NCI-H748 treated with DMSO at 0.1 percent for 48 hours (cell line): ENCODE data around the gene CARM1.
A peak's percentile ranks its signal among the peaks of the same experiment; 100 is the strongest.
"Not testable (repeated sequence)": the region's sequence is repeated elsewhere in the genome, so short reads cannot be mapped to it uniquely, and the experiment has no call there.

Source experiments
- DNase-seq: peaks from one replicate; lab custom pipeline; 2025; lab: John Stamatoyannopoulos, UW

Gene CARM1

GRCh38 chr19:10870955-10871603 is at the start of gene CARM1:
TSS of gene CARM1 (plus strand) at chr19:10871553. CDS start at chr19:10871703, 150 bp downstream.
- peak; percentile 93 for DNase-seq

- no peak for DNase-seq
These were observed 47.7 kb upstream of the CARM1 start for GRCh38 chr19:10823690-10824089.

- DNase-seq: no peak
These were observed 45.1 kb upstream of the CARM1 start for GRCh38 chr19:10826231-10826630.

- no peak for DNase-seq
These were observed 44.5 kb upstream of the CARM1 start for GRCh38 chr19:10826846-10827245.

GRCh38 chr19:10828981-10829821 is 42.2 kb upstream of the CARM1 start:
- DNase-seq: no peak

GRCh38 chr19:10829967-10830366 is 41.4 kb upstream of the CARM1 start:
- no peak for DNase-seq

GRCh38 chr19:10830370-10830769 is 41.0 kb upstream of the CARM1 start:
- no peak for DNase-seq

GRCh38 chr19:10830931-10831779 is 40.2 kb upstream of the CARM1 start:
- no peak for DNase-seq

GRCh38 chr19:10831987-10832938 is 39.1 kb upstream of the CARM1 start:
- DNase-seq: no peak

GRCh38 chr19:10832939-10833296 is 38.4 kb upstream of the CARM1 start:
- DNase-seq: no peak

- no peak for DNase-seq
These were observed 36.1 kb upstream of the CARM1 start for GRCh38 chr19:10835089-10835753.

GRCh38 chr19:10835754-10836478 is 35.4 kb upstream of the CARM1 start, which contains the start of gene TMED1:
TSS of gene TMED1 (minus strand) at chr19:10836212. CDS start at chr19:10836191, 21 bp downstream.
- peak; percentile 98 for DNase-seq

- peak; percentile 76 for DNase-seq
These were observed 34.6 kb upstream of the CARM1 start for GRCh38 chr19:10836479-10837330.

GRCh38 chr19:10837649-10838048 is 33.7 kb upstream of the CARM1 start:
- not testable (repeated sequence) for DNase-seq

GRCh38 chr19:10838377-10838776 is 33.0 kb upstream of the CARM1 start:
- no peak for DNase-seq

- DNase-seq: no peak
These were observed 32.0 kb upstream of the CARM1 start for GRCh38 chr19:10839114-10840050.

GRCh38 chr19:10842788-10843187 is 28.6 kb upstream of the CARM1 start:
- DNase-seq: no peak
